Fibroblast of lung (primary cell): ENCODE data around the gene CST4. TPM values are rescaled to one million over a fixed set of nuclear protein-coding genes. Genes with fewer than 3 reads are reported as not detected.

Source experiments
- DNase-seq, 2 donors: peaks; one replicate each; pipeline versions ENCODE4 v3.0.0 to v3.0.0-alpha.2; 2010; ENCODE audit warnings: low read depth in 2 of 2
- H2AFZ ChIP-seq: 2 replicates; pipeline ENCODE4 v1.5.1; 2012; ENCODE audit warnings: low read length, control low read depth, inconsistent platforms
- H3K27ac ChIP-seq: 2 replicates; pipeline ENCODE4 v1.5.1; 2011; ENCODE audit warnings: low read length, control low read depth; ENCODE audit not compliant: insufficient read depth
- H3K27me3 ChIP-seq: 2 replicates; pipeline ENCODE4 v1.5.1; 2011; ENCODE audit warnings: mild to moderate bottlenecking, low read length; ENCODE audit not compliant: control insufficient read depth, insufficient read depth
- H3K36me3 ChIP-seq: 2 replicates; pipeline ENCODE4 v1.5.1; 2011; ENCODE audit warnings: low read length; ENCODE audit not compliant: control insufficient read depth, insufficient read depth
- H3K4me1 ChIP-seq: 2 replicates; pipeline ENCODE4 v1.5.1; 2011; ENCODE audit warnings: low read length; ENCODE audit not compliant: control insufficient read depth, insufficient read depth; ENCODE audit errors: extremely low read depth
- H3K4me2 ChIP-seq: 2 replicates; pipeline ENCODE4 v1.5.1; 2011; ENCODE audit warnings: low read length, control low read depth; ENCODE audit not compliant: insufficient read depth; ENCODE audit errors: extremely low read depth
- H3K4me3 ChIP-seq, 4 experiments: fragments of 200-600 bp in 1 of 4; sonication (generic) in 1 of 4; replicated peaks in 1 of 4; 2 replicates each; pipeline ENCODE4 v1.5.1; 2011 to 2016; ENCODE audit warnings: low read length in 4 of 4, low read depth in 3 of 4, mild to moderate bottlenecking in 3 of 4, control low read depth in 2 of 4, inconsistent platforms in 1 of 4, mixed read lengths in 1 of 4; ENCODE audit not compliant: insufficient read depth in 1 of 4; ENCODE audit errors: control extremely low read depth in 1 of 4
- H3K79me2 ChIP-seq: 2 replicates; pipeline ENCODE4 v1.5.1; 2012; ENCODE audit warnings: mild to moderate bottlenecking, low read length, inconsistent platforms; ENCODE audit not compliant: control insufficient read depth, insufficient read depth
- H3K9ac ChIP-seq: 2 replicates; pipeline ENCODE4 v1.5.1; 2011; ENCODE audit warnings: mild to moderate bottlenecking, low read length, control low read depth; ENCODE audit not compliant: insufficient read depth
- H3K9me3 ChIP-seq: 2 replicates; pipeline ENCODE4 v1.5.1; 2012; ENCODE audit warnings: low read depth, low read length; ENCODE audit not compliant: control insufficient read depth, insufficient read depth
- H4K20me1 ChIP-seq: 2 replicates; pipeline ENCODE4 v1.5.1; 2011; ENCODE audit warnings: low read length; ENCODE audit not compliant: control insufficient read depth, insufficient read depth; ENCODE audit errors: extremely low read depth
- CTCF ChIP-seq, 2 donors: IDR thresholded peaks in 1 of 2; conservative IDR thresholded peaks in 1 of 2; 1 replicate in 1 of 2; 2 replicates in 1 of 2; pipeline ENCODE4 v1.5.1; 2011 to 2012; ENCODE audit warnings: low read length in 2 of 2, control low read depth in 1 of 2, inconsistent platforms in 1 of 2, low read depth in 1 of 2, mild to moderate bottlenecking in 1 of 2
- EZH2 ChIP-seq: IDR thresholded peaks from 2 replicates; pipeline ENCODE4 v1.5.1; 2012; ENCODE audit warnings: low read length, control low read depth, mild to moderate bottlenecking; ENCODE audit errors: missing control alignments
- polyA plus RNA-seq, 2 donors: library from polyadenylated mRNA; depleted of rRNA in 1 of 2; stranded (reverse) in 1 of 2; unstranded in 1 of 2; fragments of >200 nt; gene quantifications; 2 replicates each; pipeline ENCODE4 v1.2.1, GENCODE V29; 2011 to 2012; ENCODE audit warnings: missing spikeins in 1 of 2
- total RNA-seq: library from RNA; depleted of rRNA; stranded (reverse); fragments of >200 nt; gene quantifications from 2 replicates; pipeline ENCODE4 v1.2.1, GENCODE V29; 2014

CST4 gene
- total and polyA plus RNA-seq, 2 donors (not counting 1 experiment from before 2014, with no cell fraction given), result 0.16 to 0.17 TPM

GRCh38 chr20:23691675-23692074, 2.8 kb upstream of the CST4 start:
- H3K4me3 ChIP-seq, result no peak overlapping the region
- no peaks in the 10 kb centered on the region for H4K20me1 ChIP-seq
- no peaks in the 10 kb centered on the region for H3K9me3 ChIP-seq
- no peaks in the 10 kb centered on the region for H3K36me3 ChIP-seq
- H3K9ac ChIP-seq, result no peak overlapping the region
- H2AFZ ChIP-seq, result no peak overlapping the region
- no peak overlapping the region for H3K4me2 ChIP-seq
- DNase-seq, result no peak
- peaks cover 4% of the 10 kb centered on the region for H3K4me1 ChIP-seq
- H3K27ac ChIP-seq, result no peak overlapping the region
- H3K27me3 ChIP-seq, result no peaks in the 10 kb centered on the region
- TF ChIP-seq CTCF (conservative IDR thresholded peaks at IDR 0.05 in 1 of 2, IDR thresholded peaks at IDR 0.05 in 1 of 2; ENCODE audit: low read depth in 1 of 2, low read length in 2 of 2) (no peak), EZH2 (no peak)
- H3K79me2 ChIP-seq, result no peaks in the 10 kb centered on the region

- H2AFZ ChIP-seq, result no peak overlapping the region
- no peaks in the 10 kb centered on the region for H3K79me2 ChIP-seq
- H4K20me1 ChIP-seq, result no peaks in the 10 kb centered on the region
- no peak for TF ChIP-seq EZH2
- no peak for TF ChIP-seq CTCF (conservative IDR thresholded peaks at IDR 0.05 in 1 of 2, IDR thresholded peaks at IDR 0.05 in 1 of 2; ENCODE audit: low read depth in 1 of 2, low read length in 2 of 2)
- H3K4me2 ChIP-seq, result no peak overlapping the region
- H3K27me3 ChIP-seq, result no peaks in the 10 kb centered on the region
- H3K9me3 ChIP-seq, result no peaks in the 10 kb centered on the region
- H3K27ac ChIP-seq, result no peak overlapping the region
- H3K36me3 ChIP-seq, result no peaks in the 10 kb centered on the region
- no peak overlapping the region for H3K9ac ChIP-seq
- no peak overlapping the region for H3K4me3 ChIP-seq
- no peak for DNase-seq
- H3K4me1 ChIP-seq, result peaks cover 4% of the 10 kb centered on the region
Observed at GRCh38 chr20:23690581-23690980, 1.7 kb upstream of the CST4 start.

- H2AFZ ChIP-seq, result no peak overlapping the region
- H3K36me3 ChIP-seq, result no peaks in the 10 kb centered on the region
- H3K27ac ChIP-seq, result no peak overlapping the region
- no peaks in the 10 kb centered on the region for H4K20me1 ChIP-seq
- no peak overlapping the region for H3K4me2 ChIP-seq
- no peak for TF ChIP-seq CTCF (conservative IDR thresholded peaks at IDR 0.05 in 1 of 2, IDR thresholded peaks at IDR 0.05 in 1 of 2; ENCODE audit: low read depth in 1 of 2, low read length in 2 of 2)
- no peak for TF ChIP-seq EZH2
- H3K79me2 ChIP-seq, result no peaks in the 10 kb centered on the region
- H3K4me3 ChIP-seq, result no peak overlapping the region
- H3K9ac ChIP-seq, result no peak overlapping the region
- DNase-seq, result no peak
- peaks cover 4% of the 10 kb centered on the region for H3K4me1 ChIP-seq
- no peaks in the 10 kb centered on the region for H3K9me3 ChIP-seq
- no peaks in the 10 kb centered on the region for H3K27me3 ChIP-seq
Observed at GRCh38 chr20:23689399-23689690, 507 bp upstream of the CST4 start.
